A549 (cell line): ENCODE measurements around the gene IPO4. TPM values are rescaled to one million over a fixed set of nuclear protein-coding genes. Genes with fewer than 3 reads are reported as not detected.

Experiments
- ATAC-seq, 2 experiments: fragments of 200-7000 bp in 1 of 2; fragments of >200 bp in 1 of 2; cut with Nextera tagmentation in 1 of 2; cut with Tn5 transposase in 1 of 2; 3 replicates each; pipeline versions ENCODE4 v1.8.0 to v1.9.1; 2018 to 2020; ENCODE audit warnings: mild to moderate bottlenecking in 1 of 2, moderate library complexity in 1 of 2
- CTCF ChIA-PET: fragments of 300-600 bp; sonication (Branson Sonifier 250); formaldehyde crosslinking; extraction: SDS; loops from one replicate; lab custom pipeline; 2021; ENCODE audit warnings: antibody characterized with exemption, inconsistent platforms; lab: Yijun Ruan, JAX
- POLR2A ChIA-PET: fragments of 350-600 bp; formaldehyde crosslinking; extraction: SDS; loops from one replicate; lab custom pipeline; 2021; ENCODE audit warnings: antibody characterized with exemption, inconsistent platforms; lab: Yijun Ruan, JAX
- DNase-seq, 2 experiments: peaks; one replicate each; pipeline versions ENCODE4 v3.0.0 to v3.0.0-alpha.2; 2011 to 2016; ENCODE audit warnings: low read depth in 1 of 2, low spot score in 1 of 2
- FAIRE-seq: peaks from 2 replicates; lab custom pipeline; 2011; peaks lifted over from hg19 to GRCh38; lab: Jason Lieb, UNC
- H3K27ac ChIP-seq, 2 experiments: fragments of >200 bp; sonication (Bioruptor Twin); formaldehyde crosslinking; 3 replicates each; pipeline ENCODE4 v1.5.1; 2016 to 2017
- H3K4me1 ChIP-seq: fragments of >200 bp; sonication (Bioruptor Twin); formaldehyde crosslinking; 3 replicates; pipeline ENCODE4 v1.6.1; 2016
- H3K4me2 ChIP-seq: fragments of >200 bp; sonication (Bioruptor Twin); formaldehyde crosslinking; 3 replicates; pipeline ENCODE4 v1.6.1; 2016
- H3K4me3 ChIP-seq: fragments of >200 bp; sonication (Bioruptor Twin); formaldehyde crosslinking; 3 replicates; pipeline ENCODE4 v1.5.1; 2016
- H3K9me3 ChIP-seq: fragments of >200 bp; sonication (Bioruptor Twin); formaldehyde crosslinking; 3 replicates; pipeline ENCODE4 v1.6.1; 2016
- CBX2 ChIP-seq: fragments of 200-600 bp; sonication (generic); IDR thresholded peaks from 2 replicates; pipeline ENCODE4 v1.6.1; 2016; ENCODE audit warnings: low read depth, mild to moderate bottlenecking, borderline replicate concordance
- CHD2 ChIP-seq: fragments of 150-350 bp; IDR thresholded peaks from 2 replicates; pipeline ENCODE4 v1.6.1; 2014; ENCODE audit warnings: low read length; ENCODE audit not compliant: partially characterized antibody
- EHMT2 ChIP-seq: fragments of 200-600 bp; sonication (generic); IDR thresholded peaks from 2 replicates; pipeline ENCODE4 v1.6.1; 2016; ENCODE audit warnings: antibody characterized with exemption, low read depth, mild to moderate bottlenecking, moderate library complexity
- EP300 ChIP-seq, 2 experiments: fragments of >200 bp; sonication (Bioruptor Twin); formaldehyde crosslinking; IDR thresholded peaks; 2 replicates in 1 of 2; 3 replicates in 1 of 2; pipeline ENCODE4 v1.6.1; 2016 to 2017
- FOSL2 ChIP-seq, 2 experiments: fragments of 450-650 bp in 1 of 2; fragments of >200 bp in 1 of 2; sonication (Bioruptor Twin) in 1 of 2; formaldehyde crosslinking; IDR thresholded peaks; 2 replicates each; pipeline versions ENCODE4 v1.5.0 to v1.6.1; 2016 to 2020; ENCODE audit warnings: mild to moderate bottlenecking in 1 of 2, moderate library complexity in 1 of 2
- FOXS1 ChIP-seq: fragments of 250-450 bp; sonication (Bioruptor Pico); IDR thresholded peaks from 2 replicates; pipeline ENCODE4 v1.5.0; 2020; ENCODE audit warnings: mild to moderate bottlenecking, moderate library complexity
- HOXB13 ChIP-seq: fragments of 250-450 bp; sonication (Bioruptor Pico); IDR thresholded peaks from 2 replicates; pipeline ENCODE4 v1.5.0; 2020; ENCODE audit warnings: low read depth, mild to moderate bottlenecking, moderate library complexity
- HOXB5 ChIP-seq: fragments of 250-450 bp; sonication (Bioruptor Pico); IDR thresholded peaks from 2 replicates; pipeline ENCODE4 v1.5.0; 2020; ENCODE audit warnings: mild to moderate bottlenecking, moderate library complexity
- JUN ChIP-seq, 2 experiments: fragments of >200 bp; sonication (Bioruptor Twin); formaldehyde crosslinking; IDR thresholded peaks; 2 replicates in 1 of 2; 3 replicates in 1 of 2; pipeline ENCODE4 v1.6.1; 2016 to 2017
- MAFK ChIP-seq: fragments of 450-650 bp; IDR thresholded peaks from 2 replicates; pipeline ENCODE4 v1.6.1; 2014; ENCODE audit not compliant: partially characterized antibody
- MYC ChIP-seq: IDR thresholded peaks from 2 replicates; pipeline ENCODE4 v1.6.1; 2012; ENCODE audit warnings: mild to moderate bottlenecking, inconsistent platforms, low read length, improper control_type of control experiment, borderline replicate concordance
- NPAS2 ChIP-seq: fragments of 250-450 bp; sonication (Bioruptor Pico); IDR thresholded peaks from 2 replicates; pipeline ENCODE4 v1.8.0; 2022; ENCODE audit warnings: mild to moderate bottlenecking, moderate library complexity, borderline replicate concordance
- PHF8 ChIP-seq: fragments of 200-600 bp; sonication (generic); IDR thresholded peaks from 2 replicates; pipeline ENCODE4 v1.6.1; 2016; ENCODE audit warnings: low read depth, mild to moderate bottlenecking, antibody characterized with exemption, moderate library complexity, borderline replicate concordance
- POLR2AphosphoS2 ChIP-seq: conservative IDR thresholded peaks from 2 replicates; pipeline ENCODE4 v1.6.1; 2012; ENCODE audit warnings: low read length, improper control_type of control experiment, inconsistent platforms
- RAD21 ChIP-seq, 2 experiments: fragments of >200 bp in 1 of 2; sonication (Bioruptor Twin) in 1 of 2; formaldehyde crosslinking in 1 of 2; IDR thresholded peaks in 1 of 2; conservative IDR thresholded peaks in 1 of 2; 2 replicates in 1 of 2; 3 replicates in 1 of 2; pipeline ENCODE4 v1.6.1; 2012 to 2018; ENCODE audit warnings: inconsistent platforms in 1 of 2
- RCOR1 ChIP-seq: fragments of 150-350 bp; IDR thresholded peaks from 2 replicates; pipeline ENCODE4 v1.6.1; 2014; ENCODE audit warnings: antibody characterized with exemption, low read length, low read depth
- RFX5 ChIP-seq: fragments of 450-650 bp; IDR thresholded peaks from 2 replicates; pipeline ENCODE4 v1.7.1; 2014; ENCODE audit warnings: antibody characterized with exemption, mild to moderate bottlenecking, moderate library complexity
- RNF2 ChIP-seq: fragments of 200-600 bp; sonication (generic); IDR thresholded peaks from 2 replicates; pipeline ENCODE4 v1.6.1; 2016; ENCODE audit warnings: low read depth, mild to moderate bottlenecking, antibody characterized with exemption, moderate library complexity, borderline replicate concordance
- SREBF2 ChIP-seq: fragments of 450-650 bp; IDR thresholded peaks from 2 replicates; pipeline ENCODE4 v1.6.1; 2014; ENCODE audit warnings: mild to moderate bottlenecking, moderate library complexity
- TFCP2L1 ChIP-seq: fragments of 250-450 bp; sonication (Bioruptor Pico); IDR thresholded peaks from 2 replicates; pipeline ENCODE4 v1.5.0; 2021; ENCODE audit warnings: mild to moderate bottlenecking
- ZC3H11A ChIP-seq: fragments of 450-650 bp; IDR thresholded peaks from 2 replicates; pipeline ENCODE4 v1.6.1; 2014; ENCODE audit warnings: antibody characterized with exemption, mild to moderate bottlenecking
- WGBS: methylation state at CpG from one replicate; pipeline ENCODE4 v1.1.6; 2017; ENCODE audit errors: missing lambda C conversion rate; 5-methylcytosine and 5-hydroxymethylcytosine counted together
- polyA plus RNA-seq, 4 experiments: library from polyadenylated mRNA; depleted of rRNA in 3 of 4; stranded (reverse); fragments of >200 nt; fragmentation: RNase III in 1 of 4; extraction: RNeasy Plus Mini Kit Qiagen cat#74134 plus additional on column Dnase treatment in 1 of 4; gene quantifications; 2 replicates in 3 of 4; 3 replicates in 1 of 4; pipeline ENCODE4 v1.2.3, GENCODE V29; 2011 to 2017
- TF ChIP-seq, protein P1 (sequence below): fragments of 150-350 bp; IDR thresholded peaks from 2 replicates; pipeline ENCODE4 v1.6.1; 2014; ENCODE audit warnings: low read depth, mild to moderate bottlenecking, low read length

Gene IPO4
- polyA plus RNA-seq, 2 of the 4 experiments (the other 2 are of a cell fraction): 37.1 to 91.7 TPM

DNA sequence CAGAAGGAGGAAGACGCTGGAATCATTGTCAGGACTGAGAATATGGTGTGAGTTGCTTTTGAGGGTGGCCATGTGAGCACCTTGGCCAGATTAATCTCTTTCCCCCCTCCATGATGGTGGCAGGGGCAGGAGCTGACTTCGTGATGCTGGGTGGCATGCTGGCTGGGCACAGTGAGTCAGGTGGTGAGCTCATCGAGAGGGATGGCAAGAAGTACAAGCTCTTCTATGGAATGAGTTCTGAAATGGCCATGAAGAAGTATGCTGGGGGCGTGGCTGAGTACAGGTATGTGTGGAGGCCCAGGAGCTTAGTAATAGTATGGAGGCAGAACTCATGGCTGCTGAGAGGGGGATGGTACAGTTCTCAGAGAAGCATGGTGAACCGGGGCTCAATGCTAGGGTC is 49.5 kb upstream of the IPO4 start:
- CTCF ChIA-PET: interaction anchor here (1.1 to 21.7 kb wide), 6 partner anchors 22 to 193 kb away, joined by 3 to 601 read pairs (median 6); partner anchors contain the start of genes CIDEB, DHRS1, LTB4R and LTB4R2
- DNase-seq: no peak
- 87% methylated on average over 5 of the region's 5 CpGs for WGBS
- no peak for FAIRE-seq
- no peak overlapping the region for H3K4me2 ChIP-seq
- peaks cover 16% of the 10 kb centered on the region for H3K4me1 ChIP-seq
- POLR2A ChIA-PET: interaction anchor here (1.5 kb wide), 2 partner anchors 33 to 61 kb away, joined by 4 read pairs; partner anchors contain the start of genes DHRS1, NOP9 and RABGGTA
- no peaks in the 10 kb centered on the region for H3K9me3 ChIP-seq
- ATAC-seq: no peak
- no peak overlapping the region for H3K4me3 ChIP-seq
- no peak overlapping the region for H3K27ac ChIP-seq
- no peak for TF ChIP-seq JUN (IDR thresholded peaks at IDR 0.05)
- TF ChIP-seq CHD2: no peak
- no peak for TF ChIP-seq CBX2
- TF ChIP-seq TFCP2L1: no peak
- TF ChIP-seq RAD21 (conservative IDR thresholded peaks at IDR 0.05 in 1 of 2, IDR thresholded peaks at IDR 0.05 in 1 of 2): no peak
- no peak for TF ChIP-seq ZC3H11A
- no peak for TF ChIP-seq RFX5
- no peak for TF ChIP-seq HOXB5 (CRISPR knock-in tag)
- TF ChIP-seq EHMT2: no peak
- TF ChIP-seq SREBF2: no peak
- no peak for TF ChIP-seq POLR2AphosphoS2
- TF ChIP-seq EP300 (IDR thresholded peaks at IDR 0.05): no peak
- no peak for TF ChIP-seq RNF2
- no peak for TF ChIP-seq HOXB13

DNA sequence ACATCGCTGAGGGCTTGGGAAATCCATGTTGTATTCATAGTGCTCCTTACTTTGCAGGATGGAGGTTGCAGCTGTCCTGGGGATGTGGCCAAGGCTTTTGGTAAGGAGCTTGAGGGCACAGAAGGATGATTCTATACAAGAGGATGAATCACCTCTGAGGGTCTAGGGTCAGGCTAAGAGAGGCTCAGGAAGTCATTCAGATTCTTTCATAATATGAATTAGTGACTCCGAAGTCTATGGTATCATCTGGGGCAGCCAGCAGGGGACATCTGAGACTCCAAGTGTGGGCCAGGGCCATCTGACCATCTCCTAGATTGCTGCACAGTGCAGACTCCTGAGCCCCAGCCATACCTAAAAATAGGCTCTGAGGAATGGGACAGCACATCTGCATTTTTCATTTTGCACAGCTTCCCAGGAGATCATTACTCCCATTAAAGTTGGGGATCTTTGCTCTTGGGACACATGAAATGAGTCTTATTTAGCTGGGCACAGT is 48.9 kb upstream of the IPO4 start:
- 100% methylated on average over 2 of the region's 2 CpGs for WGBS
- no peaks in the 10 kb centered on the region for H3K9me3 ChIP-seq
- no peak overlapping the region for H3K4me2 ChIP-seq
- no peak for DNase-seq
- FAIRE-seq: no peak
- no peak for ATAC-seq
- no peak for TF ChIP-seq MAFK
- no peak for TF ChIP-seq RNF2
- no peak for TF ChIP-seq HOXB13
- TF ChIP-seq MYC: no peak
- TF ChIP-seq RCOR1: no peak
- TF ChIP-seq, protein P1, sequence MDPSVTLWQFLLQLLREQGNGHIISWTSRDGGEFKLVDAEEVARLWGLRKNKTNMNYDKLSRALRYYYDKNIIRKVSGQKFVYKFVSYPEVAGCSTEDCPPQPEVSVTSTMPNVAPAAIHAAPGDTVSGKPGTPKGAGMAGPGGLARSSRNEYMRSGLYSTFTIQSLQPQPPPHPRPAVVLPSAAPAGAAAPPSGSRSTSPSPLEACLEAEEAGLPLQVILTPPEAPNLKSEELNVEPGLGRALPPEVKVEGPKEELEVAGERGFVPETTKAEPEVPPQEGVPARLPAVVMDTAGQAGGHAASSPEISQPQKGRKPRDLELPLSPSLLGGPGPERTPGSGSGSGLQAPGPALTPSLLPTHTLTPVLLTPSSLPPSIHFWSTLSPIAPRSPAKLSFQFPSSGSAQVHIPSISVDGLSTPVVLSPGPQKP: no peak
- no peak for TF ChIP-seq ZC3H11A
- no peak for TF ChIP-seq CHD2
- TF ChIP-seq PHF8: no peak
- TF ChIP-seq FOSL2 (IDR thresholded peaks at IDR 0.05): no peak
- TF ChIP-seq FOSL2 (CRISPR knock-in tag; IDR thresholded peaks at IDR 0.05): no peak
- TF ChIP-seq NPAS2: no peak
- H3K27ac ChIP-seq: no peak overlapping the region
- ChIA-PET CTCF (interaction anchor here (0.8 to 21.7 kb wide), 7 partner anchors 21 to 194 kb away, joined by 3 to 601 read pairs (median 5); partner anchors contain the start of genes CIDEB, DHRS1, LTB4R and LTB4R2), POLR2A (interaction anchor here (1.5 kb wide), 2 partner anchors 34 to 62 kb away, joined by 4 read pairs; partner anchors contain the start of genes DHRS1, NOP9 and RABGGTA)
- no peak overlapping the region for H3K4me3 ChIP-seq
- H3K4me1 ChIP-seq: peaks cover 15% of the 10 kb centered on the region

DNA sequence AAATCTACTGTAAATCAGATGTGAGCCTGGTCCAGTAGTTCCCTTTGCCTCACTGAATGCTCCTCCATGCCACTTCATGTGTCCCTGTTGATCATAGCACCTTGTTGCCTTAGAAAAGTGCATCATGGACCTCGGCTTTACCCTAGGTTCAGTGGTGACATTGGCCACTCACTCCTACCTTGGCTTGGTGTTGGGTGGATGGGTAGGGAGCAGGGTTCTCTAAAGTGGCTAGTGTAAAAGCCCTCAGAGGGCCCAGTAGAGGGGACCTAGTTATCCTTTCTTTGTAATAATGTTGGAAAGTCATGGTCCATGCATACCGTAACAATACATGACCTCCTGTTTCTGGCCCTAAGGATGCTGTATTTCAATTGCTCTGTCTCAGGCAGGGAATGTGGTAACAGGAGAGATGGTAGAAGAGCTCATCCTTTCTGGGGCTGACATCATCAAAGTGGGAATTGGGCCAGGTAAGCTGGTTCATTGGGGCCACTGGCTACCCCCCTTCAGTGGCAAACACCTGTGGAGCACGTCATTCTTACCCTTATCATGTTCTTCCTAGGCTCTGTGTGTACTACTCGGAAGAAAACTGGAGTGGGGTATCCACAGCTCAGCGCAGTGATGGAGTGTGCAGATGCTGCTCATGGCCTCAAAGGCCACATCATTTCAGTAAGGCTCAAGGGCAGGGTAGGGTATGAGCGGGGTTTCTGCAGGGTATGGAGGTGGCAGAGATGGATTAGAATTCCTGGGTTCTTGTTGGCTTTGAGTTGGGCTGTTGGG is 48.3 kb upstream of the IPO4 start:
- WGBS: 93% methylated on average over 6 of the region's 6 CpGs
- H3K9me3 ChIP-seq: no peaks in the 10 kb centered on the region
- DNase-seq: no peak
- H3K4me1 ChIP-seq: peaks cover 15% of the 10 kb centered on the region
- no peak overlapping the region for H3K27ac ChIP-seq
- CTCF ChIA-PET: interaction anchor here (0.8 to 21.7 kb wide), 5 partner anchors 21 to 195 kb away, joined by 3 to 601 read pairs (median 7); partner anchors contain the start of genes CIDEB, DHRS1, LTB4R and LTB4R2
- no peak for TF ChIP-seq FOXS1 (CRISPR knock-in tag)
- TF ChIP-seq, all 56 proteins: peak for 0
- FAIRE-seq (no peak), ATAC-seq (no peak)
- H3K4me3 ChIP-seq: no peak overlapping the region
- POLR2A ChIA-PET: interaction anchor here (0.6 to 1.5 kb wide), 2 partner anchors 13 to 34 kb away, joined by 3 to 4 read pairs; partner anchors contain the start of gene RABGGTA
- H3K4me2 ChIP-seq: no peak overlapping the region
